Measurements from ENCODE around the gene MNT.
A peak's percentile ranks its signal among the peaks of the same experiment; 100 is the strongest.

Gene MNT

GRCh38 chr17:2414446-2415064 is 13.7 kb upstream of the MNT start:
- Histone ChIP-seq H3K27ac (replicated peaks; ENCODE audit: low read length) (no peak overlapping the region), H2BK120ac (ENCODE audit: low read depth, low read length) (no peak overlapping the region), H2AFZ (ENCODE audit: low read length) (no peak overlapping the region), H3K36me3 (replicated peaks in 1 of 2; ENCODE audit: control insufficient read depth in 2 of 2, insufficient read depth in 2 of 2, low read length in 2 of 2) (peaks cover 16 to 60% of the 10 kb centered on the region in 2 donors), H4K8ac (ENCODE audit: low read depth, low read length) (no peak overlapping the region), H3K4me2 (ENCODE audit: insufficient read depth, low read length, poor library complexity, severe bottlenecking) (no peak overlapping the region), H3K4me3 (ENCODE audit: low read length in 2 of 2) (no peak overlapping the region), H3K14ac (ENCODE audit: low read length) (no peak overlapping the region), H3K23ac (ENCODE audit: low read depth, low read length, poor library complexity) (peak overlapping the region; percentile 9), H4K91ac (ENCODE audit: low read depth, low read length, poor library complexity) (no peak overlapping the region), H3K9me3 (replicated peaks in 1 of 2; ENCODE audit: control insufficient read depth in 2 of 2, insufficient read depth in 1 of 2, low read depth in 1 of 2, low read length in 2 of 2) (no peaks in the 10 kb centered on the region), H3K9ac (ENCODE audit: low read depth, low read length, poor library complexity) (no peak overlapping the region), H2AK5ac (ENCODE audit: low read depth, low read length) (no peak overlapping the region), H2BK12ac (ENCODE audit: low read length) (no peak overlapping the region), H3K27me3 (ENCODE audit: control insufficient read depth in 3 of 3, insufficient read depth in 3 of 3, low read depth in 1 of 3, low read length in 3 of 3) (no peaks in the 10 kb centered on the region), H3K79me1 (ENCODE audit: low read depth, low read length) (peaks cover 4% of the 10 kb centered on the region), H3K18ac (ENCODE audit: low read length) (no peak overlapping the region), H3K4ac (ENCODE audit: low read length) (no peak overlapping the region), H2BK5ac (ENCODE audit: low read length) (no peak overlapping the region), H2BK15ac (ENCODE audit: low read length) (no peak overlapping the region), H3K4me1 (ENCODE audit: control insufficient read depth in 2 of 2, insufficient read depth in 1 of 2, low read depth in 1 of 2, low read length in 2 of 2) (peaks cover 6 to 15% of the 10 kb centered on the region in 2 donors)
- no peak for DNase-seq (ENCODE audit: low spot score)
- no CpG with 5 or more reads among the region's 22 CpGs for WGBS, 2 donors (ENCODE audit: extremely low coverage in 2 of 2, insufficient read length in 2 of 2, insufficient replicate concordance in 1 of 2)

DNA sequence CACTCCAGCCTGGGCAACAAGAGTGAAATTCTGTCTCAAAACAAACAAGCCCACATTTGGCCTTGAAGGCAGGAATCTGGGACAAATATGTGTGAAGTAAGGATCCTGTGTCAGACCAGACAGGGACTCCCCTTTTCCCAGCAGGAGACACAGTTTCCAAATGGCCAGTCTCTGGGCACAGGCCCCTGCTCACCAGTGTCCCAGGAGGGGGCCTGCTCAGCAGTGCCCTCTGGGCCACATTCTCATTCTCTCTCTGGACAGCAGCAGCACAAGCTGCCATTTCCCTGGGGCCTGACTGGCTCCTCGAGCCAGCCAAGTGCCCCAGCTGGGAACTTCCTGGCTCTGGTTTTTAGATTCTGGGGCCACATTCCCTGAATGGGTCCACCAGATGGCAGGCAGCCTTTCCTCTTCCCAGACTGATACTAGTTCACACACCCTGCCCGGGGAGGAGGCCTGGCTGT is 11.7 kb upstream of the MNT start:
- H3K27ac ChIP-seq (replicated peaks; ENCODE audit: low read length): no peak overlapping the region
- no peaks in the 10 kb centered on the region for H3K9me3 ChIP-seq (replicated peaks in 1 of 2; ENCODE audit: control insufficient read depth in 2 of 2, insufficient read depth in 1 of 2, low read depth in 1 of 2, low read length in 2 of 2)

GRCh38 chr17:2410951-2411350 is 10.1 kb upstream of the MNT start:
- H3K79me1 ChIP-seq (ENCODE audit: low read depth, low read length): peaks cover 4% of the 10 kb centered on the region
- no peak overlapping the region for H2BK5ac ChIP-seq (ENCODE audit: low read length)
- H3K27me3 ChIP-seq (ENCODE audit: control insufficient read depth in 3 of 3, insufficient read depth in 3 of 3, low read depth in 1 of 3, low read length in 3 of 3): no peaks in the 10 kb centered on the region
- H3K36me3 ChIP-seq (replicated peaks in 1 of 2; ENCODE audit: control insufficient read depth in 2 of 2, insufficient read depth in 2 of 2, low read length in 2 of 2): peaks cover 10 to 37% of the 10 kb centered on the region in 2 donors
- H3K14ac ChIP-seq (ENCODE audit: low read length): no peak overlapping the region
- H3K9ac ChIP-seq (ENCODE audit: low read depth, low read length, poor library complexity): no peak overlapping the region
- no peaks in the 10 kb centered on the region for H3K9me3 ChIP-seq (replicated peaks in 1 of 2; ENCODE audit: control insufficient read depth in 2 of 2, insufficient read depth in 1 of 2, low read depth in 1 of 2, low read length in 2 of 2)
- no peak for DNase-seq (ENCODE audit: low spot score)
- no peak overlapping the region for H3K4ac ChIP-seq (ENCODE audit: low read length)
- H2AFZ ChIP-seq (ENCODE audit: low read length): no peak overlapping the region
- H3K23ac ChIP-seq (ENCODE audit: low read depth, low read length, poor library complexity): no peak overlapping the region
- H3K27ac ChIP-seq (replicated peaks; ENCODE audit: low read length): no peak overlapping the region
- no CpG with 5 or more reads among the region's 7 CpGs for whole genome bisulfite sequencing, 2 donors (ENCODE audit: extremely low coverage in 2 of 2, insufficient read length in 2 of 2, insufficient replicate concordance in 1 of 2)
- H3K4me3 ChIP-seq (ENCODE audit: low read length in 2 of 2): no peak overlapping the region
- no peak overlapping the region for H4K91ac ChIP-seq (ENCODE audit: low read depth, low read length, poor library complexity)
- H2BK12ac ChIP-seq (ENCODE audit: low read length): no peak overlapping the region
- H2BK15ac ChIP-seq (ENCODE audit: low read length): peak overlapping the region; percentile 75
- H2AK5ac ChIP-seq (ENCODE audit: low read depth, low read length): no peak overlapping the region
- no peak overlapping the region for H3K4me2 ChIP-seq (ENCODE audit: insufficient read depth, low read length, poor library complexity, severe bottlenecking)
- no peak overlapping the region for H2BK120ac ChIP-seq (ENCODE audit: low read depth, low read length)
- H4K8ac ChIP-seq (ENCODE audit: low read depth, low read length): no peak overlapping the region
- no peak overlapping the region for H3K18ac ChIP-seq (ENCODE audit: low read length)
- H3K4me1 ChIP-seq (ENCODE audit: control insufficient read depth in 2 of 2, insufficient read depth in 1 of 2, low read depth in 1 of 2, low read length in 2 of 2): peaks cover 9 to 11% of the 10 kb centered on the region in 2 donors

More for the DNA sequence above, 11.7 kb upstream of the MNT start:
- no peak overlapping the region for H3K4me2 ChIP-seq (ENCODE audit: insufficient read depth, low read length, poor library complexity, severe bottlenecking)
- no peaks in the 10 kb centered on the region for H3K27me3 ChIP-seq (ENCODE audit: control insufficient read depth in 3 of 3, insufficient read depth in 3 of 3, low read depth in 1 of 3, low read length in 3 of 3)
- peaks cover 4% of the 10 kb centered on the region for H3K79me1 ChIP-seq (ENCODE audit: low read depth, low read length)
- no peak overlapping the region for H3K23ac ChIP-seq (ENCODE audit: low read depth, low read length, poor library complexity)
- H2AK5ac ChIP-seq (ENCODE audit: low read depth, low read length): no peak overlapping the region
- H3K9ac ChIP-seq (ENCODE audit: low read depth, low read length, poor library complexity): no peak overlapping the region
- H3K4me3 ChIP-seq (ENCODE audit: low read length in 2 of 2): no peak overlapping the region
- H3K36me3 ChIP-seq (replicated peaks in 1 of 2; ENCODE audit: control insufficient read depth in 2 of 2, insufficient read depth in 2 of 2, low read length in 2 of 2): peaks cover 10 to 40% of the 10 kb centered on the region in 2 donors
- H2BK15ac ChIP-seq (ENCODE audit: low read length): no peak overlapping the region
- H4K91ac ChIP-seq (ENCODE audit: low read depth, low read length, poor library complexity): no peak overlapping the region
- H3K4me1 ChIP-seq (ENCODE audit: control insufficient read depth in 2 of 2, insufficient read depth in 1 of 2, low read depth in 1 of 2, low read length in 2 of 2): peaks cover 3 to 10% of the 10 kb centered on the region in 2 donors
- no peak overlapping the region for H2AFZ ChIP-seq (ENCODE audit: low read length)
- no peak overlapping the region for H3K14ac ChIP-seq (ENCODE audit: low read length)
- no peak for DNase-seq (ENCODE audit: low spot score)
- no peak overlapping the region for H3K18ac ChIP-seq (ENCODE audit: low read length)
- H4K8ac ChIP-seq (ENCODE audit: low read depth, low read length): no peak overlapping the region
- no peak overlapping the region for H2BK120ac ChIP-seq (ENCODE audit: low read depth, low read length)
- H2BK5ac ChIP-seq (ENCODE audit: low read length): no peak overlapping the region
- no peak overlapping the region for H2BK12ac ChIP-seq (ENCODE audit: low read length)
- no peak overlapping the region for H3K4ac ChIP-seq (ENCODE audit: low read length)
- no CpG with 5 or more reads among the region's 2 CpGs for WGBS, 2 donors (ENCODE audit: extremely low coverage in 2 of 2, insufficient read length in 2 of 2, insufficient replicate concordance in 1 of 2)

DNA sequence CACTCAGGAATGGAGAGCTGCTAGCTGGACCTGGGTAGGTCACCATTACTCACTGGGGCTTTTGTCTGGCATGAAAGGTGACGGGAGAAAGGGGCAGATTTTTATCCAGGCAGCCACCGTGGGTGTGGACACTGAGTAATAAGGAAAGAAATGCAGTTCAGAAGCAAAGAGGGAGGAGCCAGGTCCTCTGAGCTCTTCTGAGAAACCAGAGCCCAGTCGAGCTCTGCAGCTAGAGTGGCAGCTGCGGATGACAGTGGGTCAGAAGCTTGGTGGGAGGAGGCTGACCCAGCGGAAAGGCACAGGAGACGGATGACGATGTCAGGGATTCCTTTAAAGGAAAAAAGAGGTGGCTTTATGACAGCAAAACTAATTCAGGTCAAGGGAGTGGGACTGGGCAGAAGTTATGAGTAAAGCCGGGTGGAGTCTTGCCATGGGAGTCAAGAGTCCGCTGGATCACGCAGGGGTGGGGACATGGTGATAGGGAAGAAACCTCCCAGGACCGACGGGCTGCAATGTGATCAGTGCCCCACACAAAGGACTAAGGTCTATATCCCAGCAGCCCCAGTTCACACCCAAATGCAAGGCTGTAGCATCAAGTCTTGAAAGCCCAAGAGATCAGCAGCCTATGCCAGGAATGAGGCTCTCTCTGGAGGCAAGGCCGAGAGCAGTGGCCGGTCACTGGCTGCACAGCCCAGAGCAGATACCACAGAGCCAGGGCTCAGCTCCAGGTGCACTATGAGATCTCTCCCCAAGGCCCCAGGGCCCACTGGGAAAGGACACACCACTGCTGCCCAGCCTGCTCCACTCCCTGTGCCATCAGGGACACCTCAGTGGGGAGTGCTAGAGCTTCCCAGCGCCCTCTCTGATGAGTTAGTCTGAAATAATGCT is 6.3 kb upstream of the MNT start:
- H3K27ac ChIP-seq (replicated peaks; ENCODE audit: low read length): peak overlapping the region; percentile 9
- no CpG with 5 or more reads among the region's 15 CpGs for WGBS, 2 donors (ENCODE audit: extremely low coverage in 2 of 2, insufficient read length in 2 of 2, insufficient replicate concordance in 1 of 2)
- DNase-seq (ENCODE audit: low spot score): no peak
- no peak overlapping the region for H3K9ac ChIP-seq (ENCODE audit: low read depth, low read length, poor library complexity)
- no peak overlapping the region for H3K4me2 ChIP-seq (ENCODE audit: insufficient read depth, low read length, poor library complexity, severe bottlenecking)
- peak overlapping the region; percentile 69 for H2BK5ac ChIP-seq (ENCODE audit: low read length)
- H4K91ac ChIP-seq (ENCODE audit: low read depth, low read length, poor library complexity): no peak overlapping the region
- H2AK5ac ChIP-seq (ENCODE audit: low read depth, low read length): no peak overlapping the region
- no peaks in the 10 kb centered on the region for H3K27me3 ChIP-seq (ENCODE audit: control insufficient read depth in 3 of 3, insufficient read depth in 3 of 3, low read depth in 1 of 3, low read length in 3 of 3)
- no peaks in the 10 kb centered on the region for H3K79me1 ChIP-seq (ENCODE audit: low read depth, low read length)
- H3K23ac ChIP-seq (ENCODE audit: low read depth, low read length, poor library complexity): no peak overlapping the region
- H3K4me3 ChIP-seq (ENCODE audit: low read length in 2 of 2): no peak overlapping the region
- peaks cover 15 to 17% of the 10 kb centered on the region in 2 donors for H3K4me1 ChIP-seq (ENCODE audit: control insufficient read depth in 2 of 2, insufficient read depth in 1 of 2, low read depth in 1 of 2, low read length in 2 of 2)
- H4K8ac ChIP-seq (ENCODE audit: low read depth, low read length): no peak overlapping the region
- H3K36me3 ChIP-seq (replicated peaks in 1 of 2; ENCODE audit: control insufficient read depth in 2 of 2, insufficient read depth in 2 of 2, low read length in 2 of 2): peaks cover 0 to 17% of the 10 kb centered on the region in 2 donors
- H3K9me3 ChIP-seq (replicated peaks in 1 of 2; ENCODE audit: control insufficient read depth in 2 of 2, insufficient read depth in 1 of 2, low read depth in 1 of 2, low read length in 2 of 2): no peaks in the 10 kb centered on the region
- H2BK15ac ChIP-seq (ENCODE audit: low read length): no peak overlapping the region
- H2BK120ac ChIP-seq (ENCODE audit: low read depth, low read length): no peak overlapping the region
- H3K4ac ChIP-seq (ENCODE audit: low read length): no peak overlapping the region
- no peak overlapping the region for H2BK12ac ChIP-seq (ENCODE audit: low read length)
- H3K14ac ChIP-seq (ENCODE audit: low read length): no peak overlapping the region
- no peak overlapping the region for H2AFZ ChIP-seq (ENCODE audit: low read length)
- H3K18ac ChIP-seq (ENCODE audit: low read length): peak overlapping the region; percentile 56

All from neuronal stem cell (in vitro differentiated cells).